ENCODE results near the gene BRIX1.
A peak's percentile ranks its signal among the peaks of the same experiment; 100 is the strongest.

Gene BRIX1

GRCh38 chr5:34944460-34945047, 29.0 kb downstream of the BRIX1 start:
- Histone ChIP-seq H3K9me3 (ENCODE audit: severe bottlenecking) (no peaks in the 10 kb centered on the region), H3K4me3 (ENCODE audit: low read depth, low read length) (no peak overlapping the region), H3K36me3 (peaks cover 47% of the 10 kb centered on the region), H3K27ac (no peak overlapping the region), H3K27me3 (ENCODE audit: insufficient read depth, low read depth, severe bottlenecking) (no peaks in the 10 kb centered on the region)
- no peak for TF ChIP-seq CTCF (IDR thresholded peaks at IDR 0.05; ENCODE audit: low read depth, low read length)
- no peak for DNase-seq

- no peak for TF ChIP-seq CTCF (IDR thresholded peaks at IDR 0.05; ENCODE audit: low read depth, low read length)
- Histone ChIP-seq H3K27me3 (ENCODE audit: insufficient read depth, low read depth, severe bottlenecking) (no peaks in the 10 kb centered on the region), H3K27ac (no peak overlapping the region), H3K36me3 (peaks cover 27% of the 10 kb centered on the region), H3K9me3 (ENCODE audit: severe bottlenecking) (no peaks in the 10 kb centered on the region), H3K4me3 (ENCODE audit: low read depth, low read length) (no peak overlapping the region)
- no peak for DNase-seq
These were observed 41.8 kb downstream of the BRIX1 start for GRCh38 chr5:34957321-34957720.

- peak; percentile 23 for DNase-seq
- no peak overlapping the region for H3K27ac ChIP-seq
- no peak overlapping the region for H3K4me3 ChIP-seq (ENCODE audit: low read depth, low read length)
- no peaks in the 10 kb centered on the region for H3K9me3 ChIP-seq (ENCODE audit: severe bottlenecking)
- peak; percentile 61 for TF ChIP-seq CTCF (IDR thresholded peaks at IDR 0.05; ENCODE audit: low read depth, low read length)
- peaks cover 22% of the 10 kb centered on the region for H3K36me3 ChIP-seq
- no peaks in the 10 kb centered on the region for H3K27me3 ChIP-seq (ENCODE audit: insufficient read depth, low read depth, severe bottlenecking)
These were observed 42.6 kb downstream of the BRIX1 start for GRCh38 chr5:34957857-34958690.

GRCh38 chr5:34959323-34959722, 43.8 kb downstream of the BRIX1 start:
- Histone ChIP-seq H3K4me3 (ENCODE audit: low read depth, low read length) (no peak overlapping the region), H3K36me3 (peaks cover 11% of the 10 kb centered on the region), H3K27ac (no peak overlapping the region), H3K9me3 (ENCODE audit: severe bottlenecking) (no peaks in the 10 kb centered on the region), H3K27me3 (ENCODE audit: insufficient read depth, low read depth, severe bottlenecking) (no peaks in the 10 kb centered on the region)
- TF ChIP-seq CTCF (IDR thresholded peaks at IDR 0.05; ENCODE audit: low read depth, low read length), result no peak
- no peak for DNase-seq

GRCh38 chr5:34967540-34967939, 52.0 kb downstream of the BRIX1 start:
- Histone ChIP-seq H3K36me3 (no peaks in the 10 kb centered on the region), H3K27me3 (ENCODE audit: insufficient read depth, low read depth, severe bottlenecking) (no peaks in the 10 kb centered on the region), H3K4me3 (ENCODE audit: low read depth, low read length) (no peak overlapping the region), H3K27ac (no peak overlapping the region), H3K9me3 (ENCODE audit: severe bottlenecking) (peaks cover 3% of the 10 kb centered on the region)
- TF ChIP-seq CTCF (IDR thresholded peaks at IDR 0.05; ENCODE audit: low read depth, low read length), result no peak
- DNase-seq, result no peak

Measured in WERI-Rb-1 (cell line).